HepG2 (cell line): Measurements from ENCODE around the gene ZNF414. TPM values are rescaled to one million over a fixed set of nuclear protein-coding genes. Genes with fewer than 3 reads are reported as not detected.

Experiments used
- ATAC-seq: fragments of 200-7000 bp; cut with Tn5 transposase; 3 replicates; pipeline ENCODE4 v1.9.1; 2020; ENCODE audit warnings: mild to moderate bottlenecking, moderate library complexity
- BruUV-seq: library from RNA; stranded (reverse); fragments of 400-500 nt; replicated peaks from 2 replicates; lab custom pipeline; 2021; lab: Mats Ljungman, UMichigan
- CTCF ChIA-PET: fragments of 300-600 bp; formaldehyde crosslinking; extraction: SDS; loops from one replicate; lab custom pipeline; 2021; ENCODE audit warnings: low total read pairs, inconsistent platforms, low intra/inter-chr PET ratio; lab: Yijun Ruan, JAX
- POLR2A ChIA-PET: fragments of 350-600 bp; sonication (Branson Sonifier 250); formaldehyde crosslinking; loops from one replicate; lab custom pipeline; 2020; ENCODE audit warnings: antibody characterized with exemption, inconsistent platforms; lab: Yijun Ruan, JAX
- DNase-seq: peaks from one replicate; pipeline ENCODE4 v3.0.0-alpha.2; 2015; ENCODE audit warnings: low spot score
- FAIRE-seq: peaks from 3 replicates; lab custom pipeline; 2011; peaks lifted over from hg19 to GRCh38; lab: Jason Lieb, UNC
- H2AFZ ChIP-seq: one replicate; pipeline ENCODE4 v1.6.1; 2011; ENCODE audit warnings: low read length, inconsistent platforms
- H3K27ac ChIP-seq: fragments of 300-600 bp; 3 replicates; pipeline ENCODE4 v1.8.0; 2011; ENCODE audit warnings: mixed run types, mild to moderate bottlenecking, mixed read lengths, low read length, inconsistent platforms; ENCODE audit not compliant: insufficient read depth; ENCODE audit errors: extremely low read length
- H3K27me3 ChIP-seq, 2 experiments: fragments of 200-600 bp in 1 of 2; 2 replicates in 1 of 2; 3 replicates in 1 of 2; pipeline versions ENCODE4 v1.6.0 to v1.8.0; 2011; ENCODE audit warnings: low read length in 2 of 2, mild to moderate bottlenecking in 2 of 2, moderate library complexity in 2 of 2, inconsistent platforms in 1 of 2; ENCODE audit not compliant: insufficient read depth in 2 of 2, control insufficient read depth in 1 of 2
- H3K36me3 ChIP-seq, 2 experiments: fragments of 200-600 bp in 1 of 2; replicated peaks in 1 of 2; 2 replicates in 1 of 2; 3 replicates in 1 of 2; pipeline versions ENCODE4 v1.5.1 to v1.8.0; 2011; ENCODE audit warnings: low read length in 2 of 2, inconsistent platforms in 1 of 2; ENCODE audit not compliant: insufficient read depth in 2 of 2, control insufficient read depth in 1 of 2
- H3K4me1 ChIP-seq: 2 replicates; pipeline ENCODE4 v1.5.1; 2012; ENCODE audit warnings: low read length, inconsistent platforms; ENCODE audit not compliant: insufficient read depth
- H3K4me2 ChIP-seq: 2 replicates; pipeline ENCODE4 v1.6.0; 2011; ENCODE audit warnings: low read depth, low read length, inconsistent platforms
- H3K4me3 ChIP-seq, 3 experiments: fragments of 200-600 bp in 1 of 3; sonication (generic), shearing (Covaris generic) in 1 of 3; replicated peaks in 1 of 3; 2 replicates each; pipeline ENCODE4 v1.5.1; 2011 to 2016; ENCODE audit warnings: low read length in 3 of 3, inconsistent platforms in 2 of 3, low read depth in 2 of 3, mild to moderate bottlenecking in 2 of 3, control low read depth in 1 of 3, mixed read lengths in 1 of 3; ENCODE audit not compliant: insufficient read depth in 1 of 3
- H3K79me2 ChIP-seq: one replicate; pipeline ENCODE4 v1.6.1; 2011; ENCODE audit warnings: low read length, inconsistent platforms; ENCODE audit not compliant: insufficient read depth
- H3K9ac ChIP-seq: 2 replicates; pipeline ENCODE4 v1.6.0; 2011; ENCODE audit warnings: mild to moderate bottlenecking, low read depth, low read length, inconsistent platforms; ENCODE audit not compliant: insufficient read depth
- H3K9me3 ChIP-seq: 2 replicates; pipeline ENCODE4 v1.5.1; 2012; ENCODE audit warnings: mild to moderate bottlenecking, low read length
- H4K20me1 ChIP-seq: 2 replicates; pipeline ENCODE4 v1.6.0; 2011; ENCODE audit warnings: inconsistent platforms, mild to moderate bottlenecking, low read length, moderate library complexity; ENCODE audit not compliant: insufficient read depth
- AHR ChIP-seq: IDR thresholded peaks from 2 replicates; pipeline ENCODE4 v1.6.1; 2018; ENCODE audit warnings: missing genetic modification reagents, missing compliant biosample characterization
- HOXA3 ChIP-seq: sonication (generic); formaldehyde crosslinking; IDR thresholded peaks from 2 replicates; pipeline ENCODE4 v1.5.0; 2020; ENCODE audit warnings: missing genetic modification reagents
- KDM3A ChIP-seq: IDR thresholded peaks from 2 replicates; pipeline ENCODE4 v1.6.1; 2018; ENCODE audit warnings: low read depth, missing compliant biosample characterization
- KLF15 ChIP-seq: sonication (generic); formaldehyde crosslinking; IDR thresholded peaks from 2 replicates; pipeline ENCODE4 v1.8.1; 2023; ENCODE audit warnings: borderline replicate concordance, mild to moderate bottlenecking, inconsistent platforms, missing genetic modification reagents, mixed read lengths
- NFE2 ChIP-seq: sonication (generic); formaldehyde crosslinking; IDR thresholded peaks from 2 replicates; pipeline ENCODE4 v1.4.0; 2020; ENCODE audit warnings: missing genetic modification reagents
- PHF8 ChIP-seq: sonication (generic); formaldehyde crosslinking; IDR thresholded peaks from 2 replicates; pipeline ENCODE4 v1.5.0; 2020; ENCODE audit warnings: missing genetic modification reagents
- PITX1 ChIP-seq: sonication (generic); formaldehyde crosslinking; IDR thresholded peaks from 2 replicates; pipeline ENCODE4 v1.5.1; 2020; ENCODE audit warnings: mild to moderate bottlenecking, missing genetic modification reagents
- POLR2AphosphoS5 ChIP-seq: IDR thresholded peaks from 2 replicates; pipeline ENCODE4 v1.6.1; 2012; ENCODE audit warnings: low read depth, low read length
- PRMT3 ChIP-seq: sonication (generic); formaldehyde crosslinking; IDR thresholded peaks from 2 replicates; pipeline ENCODE4 v1.8.1; 2022; ENCODE audit warnings: low read depth, mild to moderate bottlenecking, moderate library complexity, missing genetic modification reagents, borderline replicate concordance
- RCOR2 ChIP-seq: IDR thresholded peaks from 2 replicates; pipeline ENCODE4 v1.6.1; 2016; ENCODE audit warnings: missing biosample characterization, missing genetic modification reagents
- REL ChIP-seq: sonication (generic); formaldehyde crosslinking; conservative IDR thresholded peaks from 2 replicates; pipeline ENCODE4 v1.8.0; 2022; ENCODE audit warnings: mild to moderate bottlenecking, missing genetic modification reagents, moderate library complexity
- SATB2 ChIP-seq: sonication (generic); formaldehyde crosslinking; IDR thresholded peaks from 2 replicates; pipeline ENCODE4 v1.5.0; 2020; ENCODE audit warnings: missing genetic modification reagents
- SUZ12 ChIP-seq: fragments of 150-350 bp; IDR thresholded peaks from 2 replicates; pipeline ENCODE4 v1.6.1; 2014; ENCODE audit warnings: low read depth, low read length
- TP53 ChIP-seq: sonication (generic); formaldehyde crosslinking; conservative IDR thresholded peaks from 2 replicates; pipeline ENCODE4 v1.4.0; 2020; ENCODE audit warnings: missing genetic modification reagents
- TRAFD1 ChIP-seq: sonication (generic); formaldehyde crosslinking; IDR thresholded peaks from 2 replicates; pipeline ENCODE4 v1.5.1; 2020; ENCODE audit warnings: missing genetic modification reagents, mild to moderate bottlenecking, borderline replicate concordance
- ZNF337 ChIP-seq: sonication (generic); formaldehyde crosslinking; IDR thresholded peaks from 2 replicates; pipeline ENCODE4 v1.5.1; 2020; ENCODE audit warnings: missing genetic modification reagents, low read depth, mild to moderate bottlenecking, borderline replicate concordance
- ZNF383 ChIP-seq: sonication (generic); formaldehyde crosslinking; IDR thresholded peaks from 2 replicates; pipeline ENCODE4 v1.4.0; 2020; ENCODE audit warnings: missing genetic modification reagents, mild to moderate bottlenecking, borderline replicate concordance
- ZNF790 ChIP-seq: sonication (generic); formaldehyde crosslinking; IDR thresholded peaks from 2 replicates; pipeline ENCODE4 v1.8.0; 2022; ENCODE audit warnings: missing genetic modification reagents, mild to moderate bottlenecking, borderline replicate concordance
- whole genome bisulfite sequencing: methylation state at CpG from one replicate; pipeline ENCODE4 v1.1.6; 2017; ENCODE audit warnings: low lambda C conversion rate; 5-methylcytosine and 5-hydroxymethylcytosine counted together
- in situ Hi-C: cut with HindIII; loops from 2 replicates; pipeline ENCODE4 v1.10.0; 2017; ENCODE audit warnings: low pct_unique_long_range_greater_than_20kb; ENCODE audit not compliant: extremely low pct_ligation_motif_present
- intact Hi-C: fragments of 100-400 bp; cut with micrococcal nuclease; formaldehyde crosslinking; loops from one replicate; pipeline ENCODE4 v1.10.0; 2022; ENCODE audit not compliant: unreplicated experiment
- polyA plus RNA-seq, 8 experiments: library from polyadenylated mRNA; depleted of rRNA in 3 of 8; stranded (reverse) in 7 of 8; unstranded in 1 of 8; fragments of >200 nt; fragmentation: Illumina TruSeq in 4 of 8; extraction: Trizol in 4 of 8; gene quantifications; 2 replicates each; pipeline versions ENCODE4 v1.2.1 to v1.2.3, GENCODE V29; 2011 to 2016; ENCODE audit warnings: low read depth in 4 of 8, missing spikeins in 1 of 8, mixed read lengths in 1 of 8; ENCODE audit not compliant: insufficient read depth in 1 of 8
- total RNA-seq, 5 experiments: library from RNA; depleted of rRNA; stranded (reverse); fragments of >200 nt; fragmentation: Illumina TruSeq; extraction: Trizol; gene quantifications; 2 replicates each; pipeline ENCODE4 v1.2.3, GENCODE V29; 2016; ENCODE audit warnings: low read depth in 1 of 5
- TF ChIP-seq, protein P1 (sequence below): sonication (generic); formaldehyde crosslinking; IDR thresholded peaks from 2 replicates; pipeline ENCODE4 v1.5.0; 2020; ENCODE audit warnings: missing genetic modification reagents, mild to moderate bottlenecking, borderline replicate concordance

The ZNF414 gene
- total and polyA plus RNA-seq, 2 of the 13 experiments (the other 11 are each of a cell fraction or from before 2014, with no cell fraction given), result 2.5 to 4.0 TPM

DNA sequence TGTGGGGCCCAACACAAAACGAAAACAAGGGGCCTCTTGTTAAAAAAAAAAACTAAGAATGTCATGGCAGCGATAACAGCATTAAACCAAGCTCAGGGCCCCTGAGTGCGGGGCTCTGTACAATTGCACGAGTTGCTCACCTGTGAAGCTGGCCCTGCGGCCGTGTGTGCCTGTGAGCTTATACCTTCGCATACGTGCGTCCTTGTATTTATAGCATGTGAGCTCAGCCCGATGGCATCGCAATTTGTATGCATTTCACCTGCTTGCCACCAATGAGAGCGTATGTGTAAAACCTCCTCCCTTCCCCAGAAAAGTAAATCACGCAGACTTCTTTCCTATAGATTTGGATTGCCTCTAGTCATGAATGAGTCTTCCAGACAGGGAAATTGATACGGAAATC, 52.1 kb downstream of the ZNF414 start:
- ChIA-PET CTCF (no interaction called here), POLR2A (no interaction called here)
- H3K27ac ChIP-seq, result no peak overlapping the region
- peaks cover 78% of the 10 kb centered on the region for H3K79me2 ChIP-seq
- no peaks in the 10 kb centered on the region for H3K27me3 ChIP-seq
- no peaks in the 10 kb centered on the region for H3K9me3 ChIP-seq
- in situ Hi-C loops, result no loop called here
- no peak overlapping the region for H2AFZ ChIP-seq
- H3K36me3 ChIP-seq, result peaks cover 32 to 74% of the 10 kb centered on the region in 2 experiments
- FAIRE-seq, result no peak
- DNase-seq, result no peak
- H4K20me1 ChIP-seq, result peaks cover 58% of the 10 kb centered on the region
- peaks cover 40% of the 10 kb centered on the region for H3K4me1 ChIP-seq
- WGBS, result 96% methylated on average over 14 of the region's 14 CpGs
- ATAC-seq, result no peak
- H3K9ac ChIP-seq, result no peak overlapping the region
- TF ChIP-seq PHF8 (no peak), ZNF383 (CRISPR knock-in tag) (no peak), AHR (no peak), TP53 (CRISPR knock-in tag) (no peak), SATB2 (CRISPR knock-in tag) (no peak), SUZ12 (no peak), HOXA3 (no peak), RCOR2 (CRISPR knock-in tag) (no peak), ZNF790 (CRISPR knock-in tag) (no peak), PITX1 (no peak), TRAFD1 (CRISPR knock-in tag) (no peak), POLR2AphosphoS5 (no peak), PRMT3 (CRISPR knock-in tag) (no peak), KLF15 (CRISPR knock-in tag) (no peak), REL (CRISPR knock-in tag) (no peak), KDM3A (CRISPR knock-in tag) (no peak), ZNF337 (CRISPR knock-in tag) (no peak), NFE2 (no peak)
- TF ChIP-seq, protein P1, sequence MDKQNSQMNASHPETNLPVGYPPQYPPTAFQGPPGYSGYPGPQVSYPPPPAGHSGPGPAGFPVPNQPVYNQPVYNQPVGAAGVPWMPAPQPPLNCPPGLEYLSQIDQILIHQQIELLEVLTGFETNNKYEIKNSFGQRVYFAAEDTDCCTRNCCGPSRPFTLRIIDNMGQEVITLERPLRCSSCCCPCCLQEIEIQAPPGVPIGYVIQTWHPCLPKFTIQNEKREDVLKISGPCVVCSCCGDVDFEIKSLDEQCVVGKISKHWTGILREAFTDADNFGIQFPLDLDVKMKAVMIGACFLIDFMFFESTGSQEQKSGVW, result no peak
- TF ChIP-seq, all 625 proteins: peak for 0
- Histone ChIP-seq H3K4me3 (no peak overlapping the region), H3K4me2 (no peak overlapping the region)
- intact Hi-C loops, result no loop called here
- no TSS peak for BruUV-seq
